Measurements from ENCODE around the gene CLTB. TPM values are rescaled to one million over a fixed set of nuclear protein-coding genes. Genes with fewer than 3 reads are reported as not detected.
"Not testable (repeated sequence)": the region's sequence is repeated elsewhere in the genome, so short reads cannot be mapped to it uniquely, and the experiment has no call there.

Gene CLTB
- total RNA-seq, 1 donor from 2014 or later = 136 TPM

GRCh38 chr5:176427971-176428370 lies 11.6 kb upstream of the CLTB start:
- DNase-seq (ENCODE audit: low read depth, low spot score) = no peak

DNA sequence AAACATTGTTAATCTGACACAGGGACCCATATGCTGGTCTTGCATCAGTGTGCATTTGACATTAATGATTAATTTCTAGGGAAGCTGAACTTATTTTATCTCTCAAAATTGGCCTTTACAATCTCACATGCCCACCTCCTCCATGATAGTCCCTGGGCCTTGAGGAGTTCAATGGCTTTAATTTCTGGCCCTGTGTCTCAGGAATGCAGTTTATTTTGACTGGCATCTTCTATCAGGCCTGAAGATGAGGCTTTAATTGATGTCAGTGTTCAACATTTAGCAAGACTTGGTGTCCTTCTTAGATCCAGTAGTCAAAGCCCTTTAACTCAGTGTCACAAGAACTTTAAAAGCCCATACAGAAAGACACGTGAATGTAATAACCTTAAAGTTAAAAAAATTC lies 10.5 kb upstream of the CLTB start:
- no peak for DNase-seq (ENCODE audit: low read depth, low spot score)

GRCh38 chr5:176425791-176426190 lies 9.5 kb upstream of the CLTB start:
- DNase-seq (ENCODE audit: low read depth, low spot score) = no peak

DNA sequence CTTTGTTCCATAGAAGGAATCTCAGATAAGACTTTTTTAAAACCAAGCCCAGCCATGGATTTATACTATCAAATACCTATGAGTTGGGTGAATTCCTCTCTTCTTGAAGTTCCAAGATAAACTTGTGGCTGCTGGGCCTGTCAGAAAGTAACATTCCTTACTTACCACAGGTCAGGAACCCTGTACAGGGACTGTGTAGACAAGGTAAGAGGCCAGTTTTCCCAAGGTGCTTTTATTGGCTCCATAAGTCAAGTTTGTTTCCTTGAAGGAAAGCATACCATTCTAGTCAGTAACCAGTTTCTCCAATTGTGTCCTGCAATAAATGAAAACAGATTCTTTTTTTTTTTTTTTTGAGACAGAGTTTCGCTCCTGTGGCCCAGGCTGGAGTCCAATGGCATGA lies 8.8 kb upstream of the CLTB start:
- DNase-seq (ENCODE audit: low read depth, low spot score) = no peak

DNA sequence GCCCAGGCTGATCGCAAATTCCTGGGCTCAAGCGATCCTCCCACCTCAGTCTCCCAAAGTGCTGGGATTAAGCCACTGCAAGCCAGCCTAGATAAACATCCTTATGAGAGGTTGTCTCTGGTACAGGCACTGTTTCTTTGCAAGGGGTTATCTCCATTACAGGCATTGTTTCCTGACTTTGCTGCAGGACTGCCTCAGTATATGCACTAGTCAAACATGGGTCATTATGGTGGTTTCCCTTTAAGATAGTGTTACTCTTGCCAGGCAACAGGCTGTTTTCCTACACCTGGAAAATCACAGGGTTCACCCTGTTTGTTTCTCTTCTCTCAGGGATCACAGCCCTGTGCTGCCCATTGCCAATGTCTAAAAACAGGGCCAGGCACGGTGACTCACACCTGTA lies 7.8 kb upstream of the CLTB start:
- DNase-seq (ENCODE audit: low read depth, low spot score) = peak; percentile 47

DNA sequence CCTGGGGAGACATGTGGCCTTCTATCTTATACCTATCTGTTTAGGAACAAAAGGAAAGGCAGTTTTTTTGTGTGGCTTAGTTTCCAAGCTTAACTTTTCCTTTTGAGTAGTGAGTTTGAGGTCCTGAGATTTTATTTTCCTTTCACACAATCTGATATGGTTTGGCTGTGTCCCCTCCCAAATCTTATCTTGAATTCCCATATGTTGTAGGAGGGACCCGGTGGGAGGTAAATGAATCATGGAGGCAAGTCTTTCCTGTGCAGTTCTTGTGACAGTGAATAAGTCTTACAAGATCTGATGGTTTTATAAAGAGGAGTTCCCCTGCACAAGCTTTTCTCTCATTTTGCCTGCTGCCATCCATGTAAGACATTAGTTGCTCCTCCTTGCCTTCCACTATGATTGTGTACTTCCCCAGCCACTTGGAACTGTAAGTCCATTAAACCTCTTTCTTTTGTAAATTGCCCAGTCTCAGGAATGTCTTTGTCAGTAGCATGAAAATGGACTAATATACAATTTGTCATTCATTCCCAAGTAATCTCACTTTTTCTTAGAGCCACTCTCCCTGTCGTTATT lies 4.7 kb upstream of the CLTB start:
- DNase-seq (ENCODE audit: low read depth, low spot score) = no peak

DNA sequence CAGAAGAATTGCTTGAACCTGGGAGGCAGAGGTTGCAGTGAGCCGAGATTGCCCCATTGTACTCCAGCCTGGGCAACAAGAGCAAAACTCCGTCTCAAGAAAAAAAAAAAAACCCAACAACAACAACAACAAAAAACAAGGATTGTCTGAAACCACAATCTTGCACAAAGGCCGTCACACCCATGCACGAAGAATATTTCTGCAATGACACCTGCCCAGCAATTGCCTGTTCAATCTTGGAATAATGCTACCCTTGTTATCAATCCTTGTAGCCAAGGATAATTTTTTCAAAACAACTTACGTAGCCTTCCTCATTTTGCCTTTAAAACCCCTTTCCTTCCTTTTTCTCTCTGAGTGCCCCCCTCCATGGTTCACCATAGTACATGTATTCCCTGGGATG lies 3.7 kb upstream of the CLTB start:
- no peak for DNase-seq (ENCODE audit: low read depth, low spot score)

DNA sequence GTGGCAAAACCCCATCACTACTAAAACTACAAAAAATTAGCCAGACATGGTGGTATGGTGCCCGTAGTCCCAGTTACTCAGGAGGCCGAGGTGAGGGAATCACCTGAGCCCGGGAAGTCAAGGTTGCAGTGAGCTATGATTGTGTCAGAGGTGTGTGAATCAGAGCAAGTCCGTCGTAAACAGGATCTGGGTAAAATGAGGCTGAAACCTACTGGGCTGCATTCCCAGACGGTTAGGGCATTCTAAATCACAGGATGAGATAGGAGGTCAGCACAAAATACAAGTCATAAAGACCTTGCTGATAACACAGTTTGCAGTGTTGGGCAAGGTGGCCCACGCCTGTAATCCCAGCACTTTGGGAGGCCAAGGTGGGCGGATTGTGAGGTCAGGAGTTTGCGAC lies 1.9 kb upstream of the CLTB start:
- DNase-seq (ENCODE audit: low read depth, low spot score) = no peak

DNA sequence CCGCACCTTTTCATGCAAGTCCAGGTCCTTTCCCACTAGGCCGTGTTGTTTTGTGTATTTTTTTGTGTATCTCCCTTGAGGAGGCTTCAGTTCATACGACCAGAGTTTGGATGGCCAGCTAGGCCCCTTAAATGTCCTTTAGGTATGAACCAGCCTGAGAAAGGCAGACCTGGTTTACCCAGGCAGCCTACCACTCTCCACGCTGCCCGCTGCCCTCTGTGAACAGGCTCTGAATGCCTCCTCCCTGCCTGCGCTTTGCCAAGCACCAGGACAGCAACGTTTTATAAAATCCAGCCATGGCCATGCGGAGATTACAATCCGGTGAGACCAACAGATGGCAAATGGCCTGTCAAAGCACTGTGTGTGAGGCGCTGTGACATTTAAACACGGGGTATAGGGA lies 626 bp upstream of the CLTB start:
- DNase-seq (ENCODE audit: low read depth, low spot score) = no peak

DNA sequence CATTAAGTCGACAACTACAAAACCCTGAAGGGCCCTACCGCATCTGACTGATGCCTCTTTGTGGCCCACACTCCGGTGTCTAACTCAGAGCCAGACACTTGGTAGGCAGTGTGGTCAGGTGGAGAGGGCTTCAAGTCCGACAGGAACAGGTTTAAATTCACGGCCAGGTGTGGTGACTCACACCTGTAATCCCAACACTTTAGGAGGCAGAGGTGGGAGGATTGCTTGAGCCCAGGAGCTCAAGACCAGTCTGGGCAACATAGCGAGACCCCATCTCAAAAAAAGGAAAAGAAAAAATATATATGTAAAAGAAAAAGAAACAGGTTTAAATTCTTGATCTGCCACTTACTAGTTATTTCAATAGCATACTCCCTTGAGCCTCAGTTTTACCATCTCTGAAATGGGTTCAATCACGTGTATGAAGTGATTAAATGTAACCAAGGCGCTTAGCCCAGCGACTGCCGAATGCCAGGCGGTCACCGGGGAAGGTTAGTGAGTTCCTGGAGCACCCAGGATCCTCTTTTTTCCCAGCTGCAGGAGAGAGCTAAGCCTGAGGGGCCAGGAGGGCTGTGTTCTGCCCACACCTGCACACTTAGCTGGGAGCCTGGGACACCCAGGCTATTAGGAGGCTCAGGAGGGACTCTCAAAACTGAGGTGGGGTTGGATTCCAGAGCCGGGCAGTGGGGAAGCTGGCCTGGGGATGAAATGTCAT lies 943 bp downstream of the CLTB start:
- DNase-seq (ENCODE audit: low read depth, low spot score) = no peak

GRCh38 chr5:176414704-176415103 lies 1.6 kb downstream of the CLTB start:
- DNase-seq (ENCODE audit: low read depth, low spot score) = no peak

DNA sequence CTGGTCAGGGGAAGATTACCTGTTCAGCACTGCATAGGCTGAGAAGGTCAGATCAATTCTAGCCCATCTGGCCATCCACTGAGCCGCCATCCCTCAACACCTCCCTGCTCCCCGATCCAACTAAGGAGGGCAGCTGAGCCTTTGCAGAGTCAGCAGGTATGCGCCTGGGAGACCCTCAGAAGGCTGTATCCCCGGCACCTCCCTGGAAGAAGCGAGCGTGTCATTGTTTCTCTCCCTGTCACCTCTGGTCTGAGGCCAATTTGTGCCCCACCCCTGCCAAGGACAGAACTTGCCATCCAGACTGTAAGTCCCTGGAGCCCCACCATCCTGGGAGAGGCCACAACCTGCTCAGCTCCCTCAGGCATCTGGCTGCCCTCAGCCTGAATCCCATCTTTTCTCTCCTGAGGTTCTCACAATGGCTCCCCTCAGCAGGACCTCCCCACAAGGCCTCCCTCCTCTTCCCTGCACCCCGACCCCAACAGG lies 2.6 kb downstream of the CLTB start:
- DNase-seq (ENCODE audit: low read depth, low spot score) = no peak

GRCh38 chr5:176413255-176413565 lies 3.1 kb downstream of the CLTB start:
- no peak for DNase-seq (ENCODE audit: low read depth, low spot score)

- no peak for DNase-seq (ENCODE audit: low read depth, low spot score)
Measured at GRCh38 chr5:176412517-176413254, 3.7 kb downstream of the CLTB start.

- DNase-seq (ENCODE audit: low read depth, low spot score) = no peak
Measured at GRCh38 chr5:176410486-176411180, 5.7 kb downstream of the CLTB start.

DNA sequence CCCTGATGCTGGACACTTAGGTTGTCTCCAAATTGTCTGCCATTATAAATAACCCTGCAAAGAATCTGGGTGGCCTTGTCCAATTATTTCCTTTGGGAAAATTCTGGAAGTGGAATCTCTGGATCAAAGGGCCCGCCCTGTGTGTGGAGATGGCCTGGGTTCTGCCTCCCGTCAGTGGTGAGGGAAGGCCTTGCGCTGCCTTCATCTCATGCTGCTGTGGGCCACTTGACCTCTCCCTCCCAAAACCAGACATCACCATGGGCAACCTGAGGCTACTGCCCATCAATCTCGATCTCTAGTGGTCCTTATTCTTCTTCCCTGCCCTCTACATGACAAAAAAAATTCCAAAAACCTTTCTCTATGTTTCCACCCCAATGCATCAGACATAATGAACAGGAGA lies 6.6 kb downstream of the CLTB start:
- DNase-seq (ENCODE audit: low read depth, low spot score) = no peak

GRCh38 chr5:176408590-176408989 lies 7.7 kb downstream of the CLTB start:
- no peak for DNase-seq (ENCODE audit: low read depth, low spot score)

DNA sequence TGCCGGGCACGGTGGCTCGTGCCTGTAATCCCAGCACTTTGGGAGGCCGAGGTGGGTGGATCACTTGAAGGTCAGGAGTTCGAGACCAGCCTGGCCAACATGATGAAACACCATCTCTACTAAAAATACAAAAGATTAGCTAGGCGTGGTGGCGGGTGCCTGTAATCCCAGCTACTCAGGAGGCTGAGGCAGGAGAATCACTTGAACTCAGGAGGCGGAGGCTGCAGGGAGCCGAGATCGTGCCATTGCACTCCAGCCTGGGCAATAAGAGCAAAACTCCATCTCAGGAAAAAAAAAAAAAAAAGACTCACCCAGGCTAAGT lies 8.1 kb downstream of the CLTB start:
- not testable (repeated sequence) for DNase-seq (ENCODE audit: low read depth, low spot score)

DNA sequence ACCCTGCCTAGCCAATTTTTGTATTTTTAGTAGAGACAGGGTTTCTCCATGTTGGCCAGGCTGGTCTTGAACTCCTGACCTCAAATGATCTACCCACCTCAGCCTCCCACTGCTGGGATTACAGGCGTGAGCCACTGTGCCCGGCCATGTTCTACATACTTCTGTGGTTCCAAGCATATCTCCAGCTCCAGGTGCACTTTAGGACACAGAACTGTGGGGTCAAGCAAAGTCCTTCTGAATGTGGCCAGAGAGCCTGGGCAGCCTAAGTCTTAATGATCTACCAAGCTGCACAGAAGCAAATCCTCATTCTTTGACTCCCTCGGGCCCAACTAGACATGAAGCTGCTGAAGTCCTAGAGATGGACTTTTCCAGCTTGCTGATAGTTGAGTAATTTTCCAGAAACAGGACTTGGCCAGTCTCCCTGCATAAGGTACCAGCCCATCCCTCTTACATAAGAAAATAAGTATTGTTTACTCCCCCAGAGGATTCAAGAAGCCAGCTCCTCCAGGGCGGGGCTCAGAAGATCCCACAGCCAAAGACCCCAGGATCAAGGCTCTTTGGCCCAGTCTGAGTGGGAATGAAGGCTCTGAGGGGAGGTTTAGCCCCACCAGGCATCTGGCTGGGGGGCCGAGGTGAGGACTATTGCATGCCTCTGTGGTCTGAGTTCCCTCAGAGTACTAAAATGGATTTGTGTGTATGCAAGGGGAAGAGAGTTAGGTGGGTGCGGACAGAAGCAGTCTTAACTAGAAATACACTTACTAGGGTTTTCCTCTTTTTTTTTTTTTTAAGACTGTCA lies 8.7 kb downstream of the CLTB start:
- no peak for DNase-seq (ENCODE audit: low read depth, low spot score)

DNA sequence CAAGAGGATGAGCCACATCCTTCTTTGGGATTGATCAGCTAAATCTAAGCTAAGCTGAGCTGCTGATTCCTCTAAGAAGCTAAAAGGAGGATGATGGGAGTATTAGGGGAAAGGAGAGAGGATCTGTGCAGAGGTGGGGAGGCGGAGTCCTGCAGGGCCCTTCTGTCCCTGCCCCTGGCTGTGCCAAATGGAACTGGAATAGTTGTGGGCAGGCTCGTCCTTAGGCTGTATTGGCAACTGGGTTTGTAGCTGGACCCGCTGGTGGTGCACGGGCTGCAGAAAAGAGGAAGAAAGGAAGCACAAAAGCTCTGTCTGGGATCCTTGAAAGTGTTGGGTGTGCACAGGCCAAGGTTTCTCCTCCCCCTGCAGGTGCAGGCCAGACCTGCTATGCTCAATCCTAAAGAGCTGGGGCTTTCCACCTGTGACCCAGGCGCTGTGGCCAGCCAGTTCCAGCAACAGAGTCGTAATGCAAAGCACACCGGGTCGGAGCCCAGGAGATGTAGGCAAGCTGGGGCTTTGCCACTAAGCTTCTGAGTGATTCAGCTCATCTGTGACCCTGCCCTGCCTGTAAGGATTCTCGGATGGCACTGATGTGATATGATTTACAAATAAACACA lies 9.8 kb downstream of the CLTB start:
- DNase-seq (ENCODE audit: low read depth, low spot score) = no peak
